Type B pancreatic cell (in vitro differentiated cells): ENCODE results near the gene SYNJ2. TPM values are rescaled to one million over a fixed set of nuclear protein-coding genes. Genes with fewer than 3 reads are reported as not detected.

Experiments used
- DNase-seq: peaks from one replicate; pipeline ENCODE4 v3.0.0; 2021; ENCODE audit warnings: mixed read lengths; ENCODE audit not compliant: unreplicated experiment; ENCODE audit errors: extremely low spot score
- H3K27ac Mint-ChIP-seq: 2 replicates; pipeline ENCODE4 v1.8.0; 2021; ENCODE audit warnings: mild to moderate bottlenecking, mixed read lengths
- H3K27me3 Mint-ChIP-seq: 2 replicates; pipeline ENCODE4 v1.8.0; 2021; ENCODE audit warnings: mixed read lengths
- H3K36me3 Mint-ChIP-seq: 2 replicates; pipeline ENCODE4 v1.8.0; 2021; ENCODE audit warnings: mixed read lengths
- H3K4me1 Mint-ChIP-seq: one replicate; pipeline ENCODE4 v1.8.0; 2021; ENCODE audit warnings: mixed read lengths; ENCODE audit not compliant: unreplicated experiment
- H3K4me3 Mint-ChIP-seq: 2 replicates; pipeline ENCODE4 v1.8.0; 2021; ENCODE audit warnings: mild to moderate bottlenecking, mixed read lengths
- H3K9me3 Mint-ChIP-seq: 2 replicates; pipeline ENCODE4 v1.8.0; 2021; ENCODE audit warnings: mixed read lengths
- total RNA-seq: library from RNA; stranded (reverse); gene quantifications from 2 replicates; pipeline ENCODE4 v1.2.1, GENCODE V29; 2021; ENCODE audit warnings: low replicate concordance
- TF ChIP-seq, protein P1 (sequence below): fragments of 200-600 bp; sonication (generic); conservative IDR thresholded peaks from 2 replicates; pipeline ENCODE4 v1.5.0; 2021; ENCODE audit warnings: antibody characterized with exemption, mild to moderate bottlenecking

SYNJ2 gene
- total RNA-seq, 1 donor from 2014 or later = 17.0 TPM

DNA sequence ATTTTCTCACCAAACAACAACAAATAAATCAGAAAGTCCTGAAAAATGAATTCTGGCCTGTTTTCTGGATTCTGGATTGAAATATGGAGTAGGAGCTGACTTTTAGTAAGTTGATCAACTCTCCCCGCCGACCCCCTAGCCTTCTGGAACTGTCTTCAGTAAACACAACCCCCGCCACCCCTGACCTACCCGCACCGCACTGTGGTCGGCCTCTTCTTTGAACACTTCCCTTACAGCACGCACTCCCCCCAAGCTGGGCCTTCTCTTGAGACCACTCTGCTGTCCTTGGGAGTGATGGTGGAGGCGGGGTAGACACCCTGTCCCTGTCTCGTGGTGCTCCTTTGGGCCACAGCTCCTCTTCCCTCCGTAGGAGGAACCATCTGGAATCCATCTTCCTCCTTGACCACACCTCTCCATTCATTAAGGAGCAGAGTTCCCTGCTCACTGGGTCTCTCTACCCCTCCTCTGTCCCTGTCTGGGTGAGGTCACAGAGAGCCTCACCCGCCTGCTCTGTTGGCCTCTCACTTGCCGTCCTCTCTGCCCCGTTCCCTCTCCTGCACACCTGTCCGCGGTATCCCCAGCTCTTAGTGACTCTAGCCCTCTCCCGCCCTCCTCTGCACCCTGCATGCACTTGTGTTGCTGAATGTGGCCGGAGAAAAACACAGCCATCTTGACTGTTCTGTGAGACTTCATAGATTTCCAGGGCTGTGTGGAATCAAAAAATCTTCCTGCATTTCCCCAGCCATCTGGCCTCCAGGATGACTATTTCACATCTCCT lies 19.1 kb downstream of the SYNJ2 start:
- no peaks in the 10 kb centered on the region for H3K27me3 Mint-ChIP-seq
- TF ChIP-seq, protein P1, sequence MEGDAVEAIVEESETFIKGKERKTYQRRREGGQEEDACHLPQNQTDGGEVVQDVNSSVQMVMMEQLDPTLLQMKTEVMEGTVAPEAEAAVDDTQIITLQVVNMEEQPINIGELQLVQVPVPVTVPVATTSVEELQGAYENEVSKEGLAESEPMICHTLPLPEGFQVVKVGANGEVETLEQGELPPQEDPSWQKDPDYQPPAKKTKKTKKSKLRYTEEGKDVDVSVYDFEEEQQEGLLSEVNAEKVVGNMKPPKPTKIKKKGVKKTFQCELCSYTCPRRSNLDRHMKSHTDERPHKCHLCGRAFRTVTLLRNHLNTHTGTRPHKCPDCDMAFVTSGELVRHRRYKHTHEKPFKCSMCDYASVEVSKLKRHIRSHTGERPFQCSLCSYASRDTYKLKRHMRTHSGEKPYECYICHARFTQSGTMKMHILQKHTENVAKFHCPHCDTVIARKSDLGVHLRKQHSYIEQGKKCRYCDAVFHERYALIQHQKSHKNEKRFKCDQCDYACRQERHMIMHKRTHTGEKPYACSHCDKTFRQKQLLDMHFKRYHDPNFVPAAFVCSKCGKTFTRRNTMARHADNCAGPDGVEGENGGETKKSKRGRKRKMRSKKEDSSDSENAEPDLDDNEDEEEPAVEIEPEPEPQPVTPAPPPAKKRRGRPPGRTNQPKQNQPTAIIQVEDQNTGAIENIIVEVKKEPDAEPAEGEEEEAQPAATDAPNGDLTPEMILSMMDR = no peak
- H3K4me3 Mint-ChIP-seq = no peak overlapping the region
- peak overlapping the region; percentile 69 for H3K27ac Mint-ChIP-seq
- no peak for DNase-seq
- peaks cover 6% of the 10 kb centered on the region for H3K9me3 Mint-ChIP-seq
- H3K36me3 Mint-ChIP-seq = peaks cover 7% of the 10 kb centered on the region
- peaks cover 77% of the 10 kb centered on the region for H3K4me1 Mint-ChIP-seq

DNA sequence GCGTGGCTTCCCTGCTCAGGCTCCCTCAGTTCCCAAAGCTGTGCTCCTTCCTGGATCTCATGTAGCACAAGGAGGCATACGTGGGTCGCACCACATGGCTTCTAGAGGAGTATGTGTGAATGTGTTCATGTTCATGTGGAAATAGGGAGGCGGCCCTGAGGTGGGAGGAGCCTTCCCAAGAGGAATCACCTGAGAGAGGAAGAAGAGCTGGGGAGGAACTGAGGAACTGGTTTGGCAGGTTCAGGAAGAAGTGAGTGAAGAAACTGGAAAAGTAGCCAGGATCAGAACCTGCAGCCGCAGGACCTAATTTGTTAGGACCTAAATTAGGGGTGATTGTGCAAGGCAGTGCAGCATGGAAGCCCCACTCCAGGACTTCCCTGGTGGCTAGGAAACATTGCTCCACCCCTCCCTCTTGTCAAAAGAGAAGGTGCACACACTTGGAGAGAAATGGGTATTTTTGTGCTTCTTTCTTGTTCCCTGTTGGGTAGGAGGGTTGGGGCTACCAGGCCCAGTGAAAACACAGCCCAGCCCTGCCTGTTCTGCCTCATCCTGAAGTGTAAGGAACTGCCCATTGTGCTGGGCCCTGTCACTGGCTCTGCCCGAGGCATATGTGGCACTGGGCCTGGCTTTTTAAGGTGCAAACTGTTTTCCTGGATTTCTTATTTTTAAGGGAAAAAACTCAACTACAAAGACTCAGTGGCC lies 20.7 kb downstream of the SYNJ2 start:
- peaks cover 69% of the 10 kb centered on the region for H3K4me1 Mint-ChIP-seq
- peaks cover 7% of the 10 kb centered on the region for H3K36me3 Mint-ChIP-seq
- no peaks in the 10 kb centered on the region for H3K27me3 Mint-ChIP-seq
- TF ChIP-seq, protein P1 = no peak
- DNase-seq = no peak
- H3K27ac Mint-ChIP-seq = peak overlapping the region; percentile 87
- peak overlapping the region; percentile 37 for H3K4me3 Mint-ChIP-seq
- H3K9me3 Mint-ChIP-seq = peaks cover 6% of the 10 kb centered on the region

DNA sequence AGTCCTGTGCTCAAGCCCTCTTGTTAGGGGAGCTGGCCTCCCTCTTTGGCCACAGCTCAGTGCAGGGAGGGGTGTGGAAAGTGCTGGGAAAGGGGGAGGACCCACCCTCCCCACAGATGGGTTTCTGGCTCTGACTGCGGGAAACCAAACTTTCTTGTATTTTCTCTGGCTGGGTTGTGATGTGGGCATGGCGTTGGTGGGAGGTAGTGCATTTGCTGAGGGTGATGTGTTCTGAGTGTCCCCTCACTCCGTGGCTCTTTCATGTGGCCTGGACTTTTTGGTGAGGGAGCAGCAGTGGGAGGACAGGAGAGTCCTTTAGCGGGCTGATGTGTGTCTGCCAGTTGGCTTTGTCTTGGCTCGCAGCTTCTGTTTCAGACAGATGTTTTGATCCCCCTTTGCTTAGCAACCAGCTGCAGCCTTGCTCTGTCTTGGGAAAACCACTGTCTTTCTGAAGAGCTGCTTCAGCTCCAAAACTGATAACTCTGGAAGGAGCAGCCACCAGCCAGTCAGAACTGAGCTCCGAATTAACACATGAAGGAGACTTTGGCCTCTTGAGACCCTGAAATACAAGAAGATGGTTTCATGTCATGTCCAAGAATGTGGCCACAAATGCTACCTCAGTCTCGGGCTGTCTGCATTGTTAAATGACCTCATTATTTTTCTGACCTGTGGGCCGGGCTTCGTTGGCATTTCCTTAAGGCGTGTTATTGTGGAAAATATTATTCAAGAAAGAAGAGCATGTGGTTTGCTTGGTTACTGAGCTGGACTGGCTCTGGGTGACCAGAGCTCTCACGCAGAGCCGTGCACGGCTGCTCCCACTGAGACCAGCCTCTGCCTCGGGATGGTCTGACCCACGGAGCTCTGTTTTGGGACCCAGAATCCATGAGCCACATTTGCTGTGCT lies 21.5 kb downstream of the SYNJ2 start:
- H3K36me3 Mint-ChIP-seq = peaks cover 10% of the 10 kb centered on the region
- H3K4me1 Mint-ChIP-seq = peaks cover 67% of the 10 kb centered on the region

DNA sequence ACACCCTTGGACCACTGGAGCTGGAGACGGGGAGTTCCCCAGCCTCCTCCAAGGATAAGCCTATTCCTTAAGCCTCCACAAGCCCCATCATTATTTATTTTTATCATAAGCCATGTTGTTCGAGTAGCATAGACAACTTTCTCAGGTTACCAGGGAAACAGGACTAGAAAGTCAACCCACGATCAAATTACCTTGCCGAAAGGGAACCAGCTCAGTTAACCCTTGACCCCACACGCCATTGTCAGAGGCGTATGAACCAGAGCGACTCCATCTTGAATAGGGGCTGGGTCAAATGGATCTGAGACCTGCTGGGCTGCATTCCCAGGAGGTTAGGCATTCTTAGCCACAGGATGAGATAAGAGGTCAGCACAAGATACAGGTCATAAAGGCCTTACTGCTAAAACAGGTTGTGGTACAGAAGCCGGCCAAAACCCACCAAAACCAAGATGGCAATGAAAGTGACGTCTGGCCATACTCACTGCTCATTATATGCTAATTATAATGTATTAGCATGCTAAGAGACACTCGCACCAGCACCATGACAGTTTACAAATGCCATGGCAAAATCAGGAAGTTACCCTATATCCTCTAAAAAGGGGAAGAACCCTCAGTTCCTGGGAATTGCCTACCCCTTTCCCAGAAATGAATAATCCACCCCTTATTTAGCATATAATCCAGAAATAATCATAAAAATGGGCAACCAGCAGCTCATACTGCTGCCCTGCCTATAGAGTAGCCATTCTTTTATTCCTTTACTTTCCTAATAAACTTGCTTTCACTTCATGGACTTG lies 22.4 kb downstream of the SYNJ2 start:
- H3K4me1 Mint-ChIP-seq = peaks cover 66% of the 10 kb centered on the region
- peak overlapping the region; percentile 34 for H3K4me3 Mint-ChIP-seq
- H3K27me3 Mint-ChIP-seq = no peaks in the 10 kb centered on the region
- TF ChIP-seq, protein P1 = no peak
- no peak for DNase-seq
- H3K9me3 Mint-ChIP-seq = peaks cover 6% of the 10 kb centered on the region
- H3K36me3 Mint-ChIP-seq = peaks cover 17% of the 10 kb centered on the region
- H3K27ac Mint-ChIP-seq = peak overlapping the region; percentile 87

More for the DNA sequence above, 21.5 kb downstream of the SYNJ2 start:
- TF ChIP-seq, protein P1 = no peak
- Mint-ChIP-seq H3K27me3 (no peaks in the 10 kb centered on the region), H3K27ac (peak overlapping the region; percentile 87), H3K4me3 (peak overlapping the region; percentile 77), H3K9me3 (peaks cover 6% of the 10 kb centered on the region)
- DNase-seq = no peak

DNA sequence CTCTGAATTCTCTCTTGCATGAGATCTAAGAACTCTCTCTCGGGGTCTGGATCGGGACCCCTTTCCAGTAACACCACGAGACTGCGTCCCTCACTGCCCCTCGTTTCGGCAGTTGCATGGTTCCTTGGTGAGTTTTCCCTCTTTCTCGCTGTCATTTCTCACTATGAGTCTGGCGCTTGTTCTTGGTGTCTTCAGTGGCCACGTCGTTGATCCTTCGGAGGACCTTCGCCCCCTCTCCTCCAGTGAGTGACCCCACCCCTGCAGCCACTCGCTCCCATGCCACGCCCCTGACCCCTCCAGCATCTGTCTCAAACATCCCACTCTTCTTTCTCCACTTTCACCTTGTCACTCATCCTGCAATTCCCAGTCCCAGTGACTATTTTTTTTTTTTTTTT lies 23.0 kb downstream of the SYNJ2 start:
- no peak overlapping the region for H3K4me3 Mint-ChIP-seq
- TF ChIP-seq, protein P1 = no peak
- DNase-seq = no peak
- peak overlapping the region; percentile 87 for H3K27ac Mint-ChIP-seq
- peaks cover 17% of the 10 kb centered on the region for H3K36me3 Mint-ChIP-seq
- H3K9me3 Mint-ChIP-seq = peaks cover 6% of the 10 kb centered on the region
- peaks cover 66% of the 10 kb centered on the region for H3K4me1 Mint-ChIP-seq
- H3K27me3 Mint-ChIP-seq = no peaks in the 10 kb centered on the region
